Measurements from ENCODE around the gene SH3TC1.

Gene SH3TC1

GRCh38 chr4:8210010-8210409, 10.9 kb downstream of the SH3TC1 start:
- TF ChIP-seq CTCF (IDR thresholded peaks at IDR 0.05; ENCODE audit: insufficient read depth, low read depth, low read length, missing control alignments) = no peak
- no peak for DNase-seq (ENCODE audit: low read depth)
- H3K4me3 ChIP-seq (ENCODE audit: low read length) = no peak overlapping the region

DNA sequence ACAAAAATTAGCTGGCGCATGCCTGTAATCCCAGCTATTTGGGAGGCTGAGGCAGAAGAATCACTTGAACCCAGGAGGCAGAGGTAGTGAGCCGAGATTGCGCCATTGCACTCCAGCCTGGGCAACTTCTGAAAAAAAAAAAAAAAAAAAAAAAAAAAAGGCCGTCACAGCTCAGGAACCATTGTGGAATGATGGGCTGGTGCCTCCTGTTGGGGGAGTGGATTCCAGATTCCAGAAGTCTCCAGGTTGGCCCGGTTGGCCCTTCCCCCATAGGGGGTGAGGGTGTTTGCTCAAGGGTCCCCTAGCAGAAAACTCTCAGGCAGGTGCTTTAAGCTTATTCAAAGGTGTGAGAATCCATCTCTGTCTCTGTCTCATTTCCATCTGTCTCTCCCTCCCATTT, 11.5 kb downstream of the SH3TC1 start:
- no peak overlapping the region for H3K4me3 ChIP-seq (ENCODE audit: low read length)
- DNase-seq (ENCODE audit: low read depth) = no peak
- TF ChIP-seq CTCF (IDR thresholded peaks at IDR 0.05; ENCODE audit: insufficient read depth, low read depth, low read length, missing control alignments) = no peak

DNA sequence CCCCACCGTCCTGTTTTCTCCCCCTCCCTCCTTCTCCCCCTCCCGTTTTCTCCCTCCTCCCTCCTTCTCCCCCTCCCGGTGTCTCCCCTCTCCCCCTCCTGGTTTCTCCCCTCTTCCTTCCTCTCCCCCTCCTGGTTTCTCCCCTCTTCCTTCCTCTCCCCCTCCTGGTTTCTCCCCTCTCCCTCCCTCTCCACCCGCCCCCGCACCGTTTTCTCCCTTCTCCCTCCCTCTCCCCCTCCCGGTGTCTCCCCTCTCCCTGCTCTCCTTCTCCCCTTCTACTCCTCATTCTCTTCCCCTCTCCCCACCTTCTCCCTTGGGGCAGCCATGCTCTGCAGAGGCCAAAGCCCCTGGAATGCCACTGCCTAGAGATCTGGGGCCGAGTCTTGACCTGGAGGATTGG, 12.2 kb downstream of the SH3TC1 start:
- no peak for DNase-seq (ENCODE audit: low read depth)
- no peak for TF ChIP-seq CTCF (IDR thresholded peaks at IDR 0.05; ENCODE audit: insufficient read depth, low read depth, low read length, missing control alignments)
- H3K4me3 ChIP-seq (ENCODE audit: low read length) = no peak overlapping the region

- H3K4me3 ChIP-seq (ENCODE audit: low read length) = no peak overlapping the region
- no peak for DNase-seq (ENCODE audit: low read depth)
- no peak for TF ChIP-seq CTCF (IDR thresholded peaks at IDR 0.05; ENCODE audit: insufficient read depth, low read depth, low read length, missing control alignments)
Observed at GRCh38 chr4:8211737-8212581, 12.9 kb downstream of the SH3TC1 start.

DNA sequence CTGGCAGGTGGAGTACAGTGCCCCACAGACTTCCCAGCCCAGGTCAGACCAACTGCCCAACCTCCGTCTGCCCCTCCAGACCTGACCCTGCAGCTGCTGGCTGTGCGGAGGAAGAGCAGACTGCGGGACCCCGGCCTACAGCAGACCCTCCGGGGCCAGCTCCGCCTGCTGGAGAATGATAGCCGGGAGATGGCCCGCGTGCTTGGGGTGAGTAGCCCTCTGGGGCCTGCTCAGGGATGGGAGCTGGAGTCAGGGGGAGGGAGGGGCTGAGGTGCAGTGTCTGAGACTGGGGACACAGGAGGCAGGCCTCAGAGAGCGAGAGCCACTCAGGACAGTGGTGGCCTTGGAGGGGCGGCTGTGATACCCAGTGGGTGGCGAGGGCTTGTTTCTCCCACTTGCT, 13.5 kb downstream of the SH3TC1 start:
- no peak for DNase-seq (ENCODE audit: low read depth)
- TF ChIP-seq CTCF (IDR thresholded peaks at IDR 0.05; ENCODE audit: insufficient read depth, low read depth, low read length, missing control alignments) = no peak
- no peak overlapping the region for H3K4me3 ChIP-seq (ENCODE audit: low read length)

GRCh38 chr4:8213121-8213520, 14.0 kb downstream of the SH3TC1 start:
- TF ChIP-seq CTCF (IDR thresholded peaks at IDR 0.05; ENCODE audit: insufficient read depth, low read depth, low read length, missing control alignments) = no peak
- no peak for DNase-seq (ENCODE audit: low read depth)
- no peak overlapping the region for H3K4me3 ChIP-seq (ENCODE audit: low read length)

- H3K4me3 ChIP-seq (ENCODE audit: low read length) = no peak overlapping the region
- no peak for DNase-seq (ENCODE audit: low read depth)
- no peak for TF ChIP-seq CTCF (IDR thresholded peaks at IDR 0.05; ENCODE audit: insufficient read depth, low read depth, low read length, missing control alignments)
Observed at GRCh38 chr4:8214136-8214535, 15.0 kb downstream of the SH3TC1 start.

Measured in epithelial cell of esophagus (primary cell).